ENCODE results near the gene BICDL1.

DNA sequence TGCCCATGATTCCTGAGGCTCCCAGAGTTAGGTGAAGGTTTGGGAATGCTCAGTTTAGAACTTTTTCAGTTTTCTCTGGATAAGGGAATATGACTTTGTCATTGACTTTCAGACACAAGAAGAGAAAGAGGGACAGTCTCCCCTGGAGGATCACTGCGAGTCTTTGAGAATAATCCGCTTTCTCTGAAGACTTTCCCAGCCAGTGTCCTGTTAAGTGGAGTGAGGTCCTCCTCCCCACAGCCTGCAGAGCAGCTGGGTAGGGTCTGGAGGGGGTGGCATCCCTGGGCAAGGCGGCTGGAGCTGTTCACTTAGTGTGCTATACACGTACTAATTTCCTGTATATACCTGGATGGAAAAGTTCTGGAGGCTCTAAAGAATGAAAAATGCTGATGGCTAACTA lies 136.0 kb downstream of the BICDL1 start:
- TF ChIP-seq, protein P1, sequence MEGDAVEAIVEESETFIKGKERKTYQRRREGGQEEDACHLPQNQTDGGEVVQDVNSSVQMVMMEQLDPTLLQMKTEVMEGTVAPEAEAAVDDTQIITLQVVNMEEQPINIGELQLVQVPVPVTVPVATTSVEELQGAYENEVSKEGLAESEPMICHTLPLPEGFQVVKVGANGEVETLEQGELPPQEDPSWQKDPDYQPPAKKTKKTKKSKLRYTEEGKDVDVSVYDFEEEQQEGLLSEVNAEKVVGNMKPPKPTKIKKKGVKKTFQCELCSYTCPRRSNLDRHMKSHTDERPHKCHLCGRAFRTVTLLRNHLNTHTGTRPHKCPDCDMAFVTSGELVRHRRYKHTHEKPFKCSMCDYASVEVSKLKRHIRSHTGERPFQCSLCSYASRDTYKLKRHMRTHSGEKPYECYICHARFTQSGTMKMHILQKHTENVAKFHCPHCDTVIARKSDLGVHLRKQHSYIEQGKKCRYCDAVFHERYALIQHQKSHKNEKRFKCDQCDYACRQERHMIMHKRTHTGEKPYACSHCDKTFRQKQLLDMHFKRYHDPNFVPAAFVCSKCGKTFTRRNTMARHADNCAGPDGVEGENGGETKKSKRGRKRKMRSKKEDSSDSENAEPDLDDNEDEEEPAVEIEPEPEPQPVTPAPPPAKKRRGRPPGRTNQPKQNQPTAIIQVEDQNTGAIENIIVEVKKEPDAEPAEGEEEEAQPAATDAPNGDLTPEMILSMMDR (tag by site-specific recombination; IDR thresholded peaks at IDR 0.05): no peak
- TF ChIP-seq ZNF324 (tag by site-specific recombination; IDR thresholded peaks at IDR 0.05) (no peak), BCL11B (tag by site-specific recombination; IDR thresholded peaks at IDR 0.05; ENCODE audit: low read depth) (no peak)
